Camera-type eye (tissue), 1 donor: ENCODE results near the gene SMIM14. TPM values are rescaled to one million over a fixed set of nuclear protein-coding genes. Genes with fewer than 3 reads are reported as not detected.

Experiments used
- total RNA-seq: library from RNA; depleted of rRNA; stranded (reverse); fragments of >200 nt; gene quantifications from one replicate; pipeline ENCODE4 v1.2.3, GENCODE V29; 2014

The SMIM14 gene
- total RNA-seq, result 60.4 TPM

DNA sequence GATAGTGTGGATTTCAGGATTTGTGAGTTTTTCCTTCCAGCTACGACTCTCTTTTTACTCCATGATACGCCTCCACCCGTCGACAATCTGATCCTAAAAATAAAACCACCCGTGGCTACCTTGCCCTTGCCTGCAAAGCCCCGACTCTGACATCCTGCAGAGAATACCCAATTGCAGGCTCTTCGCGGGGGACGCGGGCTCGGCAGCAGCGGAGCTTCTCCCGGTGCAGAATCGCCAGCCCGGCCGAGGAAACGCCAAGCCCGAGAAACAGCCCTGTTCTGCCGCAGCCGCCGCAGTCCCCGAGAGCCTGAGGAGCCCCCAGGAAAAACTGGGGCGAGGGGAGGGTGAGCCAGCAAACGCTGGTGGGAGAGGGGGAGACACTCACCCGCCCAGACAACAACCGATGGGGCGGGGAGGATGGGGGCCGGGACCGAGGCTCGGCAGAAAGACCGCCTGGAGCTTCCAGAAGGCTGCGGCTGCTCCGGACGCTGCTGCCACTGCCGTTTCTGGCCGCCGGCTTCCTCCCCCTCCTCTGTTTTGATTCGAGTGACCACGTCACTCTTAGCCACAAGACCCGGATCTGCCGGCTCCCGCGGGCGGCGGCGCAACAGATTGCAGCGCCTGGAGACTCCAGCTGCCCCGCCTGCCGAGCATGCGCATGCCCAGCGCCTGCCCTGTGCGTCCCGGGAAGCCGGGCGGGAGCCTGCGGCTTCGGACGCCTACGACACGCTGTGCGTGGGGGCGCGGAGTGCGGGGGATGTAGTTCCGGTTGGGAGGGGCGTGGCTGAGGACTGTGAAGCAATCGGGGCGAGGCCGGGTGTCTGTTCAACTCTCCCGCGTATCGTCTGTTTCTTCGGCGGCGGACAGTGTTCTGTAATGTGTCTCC lies at the start of gene SMIM14:
TSS of gene SMIM14 (minus strand) at position 512 of the 886 bp plus-strand sequence. CDS start 33,720 bp downstream, outside the sequence.

GRCh38 chr4:39527296-39528060 lies 111.2 kb downstream of the SMIM14 start, which contains the start of gene UGDH:
Gene UGDH, minus strand, starts transcription at chr4:39527439. Its CDS starts 5,927 bp downstream, at chr4:39521512.

Other genes starting within 250 kb of the SMIM14 start
- 0.11 TPM for gene KLB, start 231.9 kb downstream of the SMIM14 start, total RNA-seq
- gene RPL9, start 179.9 kb downstream of the SMIM14 start, total RNA-seq, result 2,566 TPM
- gene LIAS, start 179.8 kb downstream of the SMIM14 start, total RNA-seq, result 21.7 TPM
- 86.9 TPM for gene UGDH, start 111.4 kb downstream of the SMIM14 start, total RNA-seq
- 48.4 TPM for gene UBE2K, start 59.3 kb upstream of the SMIM14 start, total RNA-seq